HUES48 (cell line): Measurements from ENCODE around the gene ZSWIM4.

Source experiments
- H3K27ac ChIP-seq: one replicate; pipeline ENCODE4 v1.7.0; 2013; ENCODE audit warnings: low read depth, low read length, inconsistent platforms
- H3K27me3 ChIP-seq: 2 replicates; pipeline ENCODE4 v1.6.1; 2013; ENCODE audit warnings: mild to moderate bottlenecking, low read length; ENCODE audit not compliant: control insufficient read depth, insufficient read depth
- H3K36me3 ChIP-seq: 2 replicates; pipeline ENCODE4 v1.6.1; 2013; ENCODE audit warnings: low read length; ENCODE audit not compliant: control insufficient read depth, insufficient read depth
- H3K4me1 ChIP-seq: 2 replicates; pipeline ENCODE4 v1.6.1; 2013; ENCODE audit warnings: mild to moderate bottlenecking, low read length; ENCODE audit not compliant: control insufficient read depth, insufficient read depth
- H3K4me3 ChIP-seq: 2 replicates; pipeline ENCODE4 v1.5.1; 2013; ENCODE audit warnings: mild to moderate bottlenecking, low read depth, low read length
- H3K9ac ChIP-seq: 2 replicates; pipeline ENCODE4 v1.6.1; 2013; ENCODE audit warnings: mild to moderate bottlenecking, low read depth, low read length, moderate library complexity
- H3K9me3 ChIP-seq: 2 replicates; pipeline ENCODE4 v1.6.1; 2013; ENCODE audit warnings: low read length; ENCODE audit not compliant: control insufficient read depth, insufficient read depth

ZSWIM4 gene

DNA sequence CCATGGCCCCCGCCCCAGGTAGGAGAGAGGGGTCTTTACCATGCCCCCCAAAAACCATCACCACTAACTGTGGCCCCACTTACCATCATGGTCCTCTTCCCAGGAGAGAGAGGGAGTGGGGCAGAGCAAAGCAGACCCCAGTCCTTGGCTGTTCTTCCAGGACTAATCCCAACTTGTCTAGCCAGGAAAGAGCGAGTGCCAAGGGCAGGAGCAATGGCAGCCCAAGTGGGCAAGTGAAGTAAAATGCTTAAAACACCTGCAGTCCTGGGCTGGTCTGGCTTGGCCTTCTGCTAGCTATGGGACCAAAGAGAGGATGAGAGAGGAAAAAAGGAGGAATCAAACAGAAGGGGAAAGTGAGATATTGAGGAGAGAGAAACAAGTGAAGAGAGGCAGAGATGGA, 17.9 kb downstream of the ZSWIM4 start:
- Histone ChIP-seq H3K9me3 (no peaks in the 10 kb centered on the region), H3K36me3 (peaks cover 51% of the 10 kb centered on the region), H3K9ac (no peak overlapping the region), H3K27me3 (no peaks in the 10 kb centered on the region), H3K27ac (no peak overlapping the region), H3K4me3 (no peak overlapping the region), H3K4me1 (no peaks in the 10 kb centered on the region)

DNA sequence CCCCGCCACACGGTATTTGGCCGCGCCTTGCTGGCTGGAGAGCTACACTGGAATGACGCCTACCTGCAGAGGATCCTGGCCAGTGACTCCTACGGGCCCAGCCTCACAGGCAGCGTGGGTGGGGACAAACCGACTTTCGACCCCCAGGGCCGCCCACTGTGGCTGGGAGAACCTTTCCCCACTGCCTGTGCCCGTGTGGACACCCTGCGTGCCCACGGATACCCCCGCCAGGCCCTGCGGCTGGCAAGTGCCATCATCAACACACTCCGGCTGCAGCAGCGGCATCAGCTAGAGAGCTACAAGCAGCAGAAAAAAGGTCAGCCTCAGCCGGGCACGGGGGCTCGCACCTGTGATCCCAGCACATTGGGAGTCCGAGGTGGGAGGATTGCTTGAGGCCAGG, 19.3 kb downstream of the ZSWIM4 start:
- H3K27ac ChIP-seq, result no peak overlapping the region
- H3K4me3 ChIP-seq, result no peak overlapping the region
- no peak overlapping the region for H3K9ac ChIP-seq
- H3K27me3 ChIP-seq, result no peaks in the 10 kb centered on the region
- no peaks in the 10 kb centered on the region for H3K4me1 ChIP-seq
- no peaks in the 10 kb centered on the region for H3K9me3 ChIP-seq
- peaks cover 44% of the 10 kb centered on the region for H3K36me3 ChIP-seq

DNA sequence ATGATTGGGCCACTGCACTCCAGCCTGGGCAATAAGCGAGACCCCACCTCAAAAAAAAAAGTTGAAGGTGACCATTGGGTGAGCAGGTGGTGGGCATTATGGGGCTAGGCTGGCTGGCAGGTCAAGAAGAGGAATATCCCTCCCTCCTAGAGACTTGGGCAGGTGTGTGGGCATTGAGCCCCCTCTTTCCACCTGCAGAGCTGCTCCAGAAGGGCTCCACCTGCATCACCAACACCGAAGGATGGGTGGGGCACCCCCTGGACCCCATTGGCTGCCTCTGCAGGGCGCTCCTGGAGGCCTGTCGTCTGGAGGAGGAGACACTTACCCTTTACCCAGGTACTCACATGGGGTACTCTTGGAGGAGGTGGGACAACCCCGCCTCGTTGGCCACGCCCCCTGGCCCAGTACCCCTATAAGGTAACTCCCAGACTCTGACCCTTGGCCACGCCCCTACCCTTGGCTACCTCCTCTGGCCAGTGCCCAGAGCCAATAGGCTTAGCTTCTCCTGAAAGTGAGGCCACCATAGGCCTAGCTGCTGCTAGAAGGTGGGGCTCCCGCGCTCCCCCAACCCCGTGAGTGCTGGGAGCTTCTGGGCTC, 21.9 kb downstream of the ZSWIM4 start:
- peak overlapping the region; percentile 87 for H3K9ac ChIP-seq
- H3K4me3 ChIP-seq, result peak overlapping the region; percentile 71
- peak overlapping the region; percentile 92 for H3K27ac ChIP-seq
- peaks cover 50% of the 10 kb centered on the region for H3K36me3 ChIP-seq
- no peaks in the 10 kb centered on the region for H3K9me3 ChIP-seq
- no peaks in the 10 kb centered on the region for H3K4me1 ChIP-seq
- H3K27me3 ChIP-seq, result no peaks in the 10 kb centered on the region

- peak overlapping the region; percentile 71 for H3K4me3 ChIP-seq
- H3K9ac ChIP-seq, result peak overlapping the region; percentile 87
- peak overlapping the region; percentile 92 for H3K27ac ChIP-seq
Measured at GRCh38 chr19:13817615-13818371, 22.6 kb downstream of the ZSWIM4 start.

DNA sequence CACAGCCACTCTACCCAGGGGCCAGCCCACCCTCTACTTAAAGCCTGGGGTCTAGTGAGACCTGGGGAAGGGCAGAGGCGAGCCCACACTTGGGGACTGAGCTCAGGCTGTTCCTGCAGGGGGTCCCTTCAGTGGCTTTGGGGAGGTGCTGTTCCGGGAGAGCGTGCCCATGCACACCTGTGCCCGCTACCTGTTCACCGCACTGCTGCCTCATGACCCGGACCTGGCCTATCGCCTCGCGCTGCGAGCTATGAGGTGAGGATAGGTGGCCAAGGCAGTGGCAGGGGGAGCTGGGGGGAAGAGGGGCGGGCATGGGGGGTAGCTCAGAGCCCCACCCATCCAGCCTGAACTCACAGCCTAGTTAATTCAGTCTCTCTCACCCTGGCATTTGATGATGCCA, 24.0 kb downstream of the ZSWIM4 start:
- Histone ChIP-seq H3K27me3 (no peaks in the 10 kb centered on the region), H3K9me3 (no peaks in the 10 kb centered on the region), H3K4me3 (no peak overlapping the region), H3K36me3 (peaks cover 50% of the 10 kb centered on the region), H3K27ac (no peak overlapping the region), H3K4me1 (no peaks in the 10 kb centered on the region), H3K9ac (no peak overlapping the region)

More at GRCh38 chr19:13817615-13818371, 22.6 kb downstream of the ZSWIM4 start:
- H3K9me3 ChIP-seq, result no peaks in the 10 kb centered on the region
- no peaks in the 10 kb centered on the region for H3K27me3 ChIP-seq
- H3K4me1 ChIP-seq, result no peaks in the 10 kb centered on the region
- H3K36me3 ChIP-seq, result peaks cover 50% of the 10 kb centered on the region

- H3K36me3 ChIP-seq, result peaks cover 43% of the 10 kb centered on the region
- H3K27ac ChIP-seq, result no peak overlapping the region
- H3K9me3 ChIP-seq, result no peaks in the 10 kb centered on the region
- no peaks in the 10 kb centered on the region for H3K27me3 ChIP-seq
- no peak overlapping the region for H3K4me3 ChIP-seq
- H3K4me1 ChIP-seq, result no peaks in the 10 kb centered on the region
- H3K9ac ChIP-seq, result no peak overlapping the region
Measured at GRCh38 chr19:13821292-13821691, 26.0 kb downstream of the ZSWIM4 start.

- Histone ChIP-seq H3K4me3 (no peak overlapping the region), H3K27ac (no peak overlapping the region), H3K36me3 (peaks cover 55% of the 10 kb centered on the region), H3K9ac (no peak overlapping the region), H3K27me3 (no peaks in the 10 kb centered on the region), H3K4me1 (no peaks in the 10 kb centered on the region), H3K9me3 (no peaks in the 10 kb centered on the region)
Measured at GRCh38 chr19:13823256-13823655, 28.0 kb downstream of the ZSWIM4 start.

DNA sequence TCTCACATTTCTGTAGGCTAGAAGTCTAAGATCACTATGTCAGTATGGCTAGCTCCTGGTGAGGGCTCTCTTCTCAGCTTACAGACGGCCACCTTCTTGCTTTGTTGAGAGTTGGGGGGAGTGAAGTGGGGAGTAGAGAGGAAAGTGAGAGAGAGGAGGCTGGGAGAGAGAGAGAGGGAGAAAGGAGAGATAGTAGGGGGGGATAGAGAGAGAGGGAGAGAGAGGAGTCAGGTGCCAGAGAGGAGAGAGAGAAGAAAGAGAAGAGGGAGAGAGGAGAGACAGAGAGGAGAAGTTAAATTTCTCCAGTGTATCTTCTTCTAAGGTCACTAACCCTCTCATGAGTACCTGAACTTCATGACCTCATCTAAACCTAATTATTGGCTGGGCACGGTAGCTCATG, 28.7 kb downstream of the ZSWIM4 start:
- peaks cover 62% of the 10 kb centered on the region for H3K36me3 ChIP-seq
- no peaks in the 10 kb centered on the region for H3K4me1 ChIP-seq
- H3K4me3 ChIP-seq, result no peak overlapping the region
- no peak overlapping the region for H3K27ac ChIP-seq
- no peaks in the 10 kb centered on the region for H3K9me3 ChIP-seq
- H3K27me3 ChIP-seq, result no peaks in the 10 kb centered on the region
- no peak overlapping the region for H3K9ac ChIP-seq

DNA sequence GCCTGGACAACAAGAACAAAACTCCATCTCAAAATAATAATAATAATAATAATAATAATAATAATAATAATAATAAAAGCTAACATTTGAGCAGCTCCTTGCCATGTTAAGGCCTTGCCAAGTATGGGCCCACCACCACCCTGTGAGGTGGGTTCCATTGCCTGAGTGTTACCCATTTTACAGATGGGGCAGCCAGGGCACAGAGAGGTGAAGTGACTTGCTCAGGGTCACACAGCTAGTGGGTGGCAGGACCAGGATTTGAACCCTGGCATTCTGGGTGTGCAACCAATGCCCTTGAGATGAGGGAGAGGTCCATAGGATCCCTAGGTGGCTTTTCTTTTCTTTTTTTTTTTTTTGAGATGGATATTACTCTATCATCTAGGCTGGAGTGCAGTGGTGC, 29.5 kb downstream of the ZSWIM4 start:
- H3K27me3 ChIP-seq, result no peaks in the 10 kb centered on the region
- H3K4me3 ChIP-seq, result no peak overlapping the region
- no peaks in the 10 kb centered on the region for H3K9me3 ChIP-seq
- no peaks in the 10 kb centered on the region for H3K4me1 ChIP-seq
- H3K36me3 ChIP-seq, result peaks cover 60% of the 10 kb centered on the region
- H3K27ac ChIP-seq, result no peak overlapping the region
- no peak overlapping the region for H3K9ac ChIP-seq

GRCh38 chr19:13825489-13826441, 30.5 kb downstream of the ZSWIM4 start:
- H3K4me1 ChIP-seq, result no peaks in the 10 kb centered on the region
- H3K36me3 ChIP-seq, result peaks cover 60% of the 10 kb centered on the region
- no peak overlapping the region for H3K4me3 ChIP-seq
- H3K27ac ChIP-seq, result peak overlapping the region; percentile 53
- no peaks in the 10 kb centered on the region for H3K9me3 ChIP-seq
- no peaks in the 10 kb centered on the region for H3K27me3 ChIP-seq
- H3K9ac ChIP-seq, result no peak overlapping the region
